Islet precursor cell (in vitro differentiated cells): ENCODE data around the gene TMTC1.
"Not testable (repeated sequence)": the region's sequence is repeated elsewhere in the genome, so short reads cannot be mapped to it uniquely, and the experiment has no call there.

ENCODE experiments used
- DNase-seq: peaks from one replicate; pipeline ENCODE4 v3.0.0-alpha.2; 2018

Gene TMTC1

DNA sequence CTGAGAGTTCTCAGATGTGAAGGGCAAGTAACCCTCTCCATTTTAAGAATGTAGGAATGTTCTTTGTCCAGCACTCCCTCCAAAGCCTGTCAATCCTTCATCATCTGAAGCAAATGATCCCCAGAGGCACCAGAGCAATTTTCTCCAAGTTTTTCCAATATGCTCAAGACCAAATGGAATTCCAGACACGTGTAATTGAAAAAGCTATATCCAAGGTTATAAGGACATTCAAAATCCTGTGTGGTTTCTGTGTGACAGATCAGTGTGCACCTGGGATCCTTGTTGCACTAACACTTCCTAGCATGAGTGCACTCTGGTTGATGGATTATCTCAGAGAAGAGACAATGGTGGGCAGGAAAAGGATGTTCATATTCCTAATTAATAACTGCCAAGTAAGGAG lies 220.7 kb downstream of the TMTC1 start:
- no peak for DNase-seq

DNA sequence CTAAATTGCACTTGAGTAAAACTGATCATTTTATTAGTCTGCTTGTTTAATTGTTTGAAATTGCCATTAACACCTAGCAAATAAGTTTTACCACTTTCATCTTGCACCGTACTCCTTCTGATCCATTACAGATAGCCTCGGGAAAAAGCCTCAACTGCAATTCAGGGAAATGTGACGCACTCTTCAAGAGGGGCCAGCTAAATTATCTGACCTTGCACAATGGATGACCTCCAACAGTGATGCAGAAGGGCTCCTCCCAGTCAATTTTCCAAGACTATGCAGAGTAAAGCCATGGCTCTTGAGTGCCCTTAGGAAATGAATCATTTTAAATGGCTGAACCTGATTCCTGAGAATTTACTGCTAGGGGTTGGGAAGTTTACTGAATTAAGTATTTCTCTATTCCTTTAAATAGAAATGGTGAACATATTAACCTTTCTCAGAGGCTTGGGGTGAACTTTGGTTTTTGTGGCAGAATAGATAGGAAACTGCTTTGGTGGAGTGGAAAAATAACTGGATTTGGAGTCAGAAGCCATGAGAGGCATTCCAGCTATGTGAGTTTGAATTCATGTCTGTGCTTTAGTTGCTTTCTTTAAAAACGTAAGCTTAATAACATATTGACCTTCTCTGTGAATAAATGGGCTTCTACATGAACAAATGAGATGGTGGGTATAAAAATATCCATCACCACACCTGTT lies 221.5 kb downstream of the TMTC1 start:
- DNase-seq, result no peak

DNA sequence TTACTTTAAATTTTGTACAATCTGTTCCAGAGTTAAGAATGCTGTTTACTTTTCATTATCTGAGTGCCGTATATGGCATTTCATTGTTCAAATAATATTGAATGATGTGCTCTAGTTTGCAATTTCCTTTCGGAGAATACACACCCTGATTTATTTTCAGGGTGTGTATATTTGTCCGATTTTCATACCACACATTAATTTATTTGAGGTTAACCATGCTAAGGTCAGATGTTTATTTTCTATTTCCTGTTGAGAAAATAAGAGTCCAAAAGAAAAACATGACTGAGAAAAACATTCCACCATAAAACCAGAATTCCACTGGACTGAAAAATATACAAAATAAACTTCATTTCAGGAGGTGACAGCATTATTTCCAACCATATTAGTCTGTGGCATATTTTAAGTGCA lies 222.1 kb downstream of the TMTC1 start:
- DNase-seq, result no peak

DNA sequence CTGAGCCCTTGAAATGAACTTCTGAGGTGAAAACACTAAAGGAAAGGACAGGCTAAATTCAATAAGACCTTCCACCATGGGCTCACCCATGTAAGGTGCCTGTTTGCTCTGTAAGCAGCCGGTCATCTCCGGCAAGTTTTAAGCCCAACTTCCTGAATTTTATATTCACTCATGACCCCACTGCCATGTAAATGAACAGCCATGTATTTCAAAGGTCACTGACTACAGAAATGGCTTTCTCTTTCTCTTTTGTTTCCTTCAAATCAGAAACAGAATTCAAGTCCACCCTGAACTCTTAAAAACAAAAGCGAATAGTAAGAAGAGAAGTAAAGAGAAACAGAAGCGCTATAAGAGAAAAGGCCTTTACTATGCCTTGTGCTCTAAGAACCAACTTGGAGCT lies 224.5 kb downstream of the TMTC1 start:
- no peak for DNase-seq

DNA sequence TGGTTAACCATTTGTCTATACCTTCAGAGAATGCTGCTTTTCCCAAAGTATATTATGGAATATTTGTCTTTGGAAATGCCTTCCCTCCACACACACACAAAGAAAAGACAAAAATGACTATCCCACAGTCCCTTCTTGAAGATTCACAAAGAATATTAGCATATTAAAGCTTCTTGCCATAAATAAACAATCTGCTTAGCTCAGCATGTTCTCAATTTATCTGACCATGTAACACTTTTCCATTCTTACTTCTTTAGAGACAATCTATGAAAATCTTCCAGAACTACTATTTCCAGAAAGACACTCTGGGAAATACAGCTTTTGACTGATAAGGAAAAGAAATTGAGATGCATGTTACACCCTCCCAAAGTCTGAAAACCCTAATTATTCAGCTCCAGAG lies 227.4 kb downstream of the TMTC1 start:
- DNase-seq, result no peak

DNA sequence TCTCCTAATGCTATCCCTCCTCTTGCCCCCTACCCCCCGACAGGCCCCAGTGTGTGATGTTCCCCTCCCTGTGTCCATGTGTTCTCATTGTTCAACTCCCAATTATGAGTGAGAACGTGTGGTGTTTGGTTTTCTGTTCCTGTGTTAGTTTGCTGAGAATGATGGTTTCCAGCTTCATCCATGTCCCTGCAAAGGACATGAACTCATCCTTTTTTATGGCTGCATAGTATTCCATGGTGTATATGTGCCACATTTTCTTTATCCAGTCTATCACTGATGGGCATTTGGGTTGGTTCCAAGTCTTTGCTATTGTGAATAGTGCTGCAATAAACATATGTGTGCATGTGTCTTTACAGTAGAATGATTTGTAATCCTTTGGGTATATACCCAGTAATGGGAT lies 228.3 kb downstream of the TMTC1 start:
- not testable (repeated sequence) for DNase-seq

DNA sequence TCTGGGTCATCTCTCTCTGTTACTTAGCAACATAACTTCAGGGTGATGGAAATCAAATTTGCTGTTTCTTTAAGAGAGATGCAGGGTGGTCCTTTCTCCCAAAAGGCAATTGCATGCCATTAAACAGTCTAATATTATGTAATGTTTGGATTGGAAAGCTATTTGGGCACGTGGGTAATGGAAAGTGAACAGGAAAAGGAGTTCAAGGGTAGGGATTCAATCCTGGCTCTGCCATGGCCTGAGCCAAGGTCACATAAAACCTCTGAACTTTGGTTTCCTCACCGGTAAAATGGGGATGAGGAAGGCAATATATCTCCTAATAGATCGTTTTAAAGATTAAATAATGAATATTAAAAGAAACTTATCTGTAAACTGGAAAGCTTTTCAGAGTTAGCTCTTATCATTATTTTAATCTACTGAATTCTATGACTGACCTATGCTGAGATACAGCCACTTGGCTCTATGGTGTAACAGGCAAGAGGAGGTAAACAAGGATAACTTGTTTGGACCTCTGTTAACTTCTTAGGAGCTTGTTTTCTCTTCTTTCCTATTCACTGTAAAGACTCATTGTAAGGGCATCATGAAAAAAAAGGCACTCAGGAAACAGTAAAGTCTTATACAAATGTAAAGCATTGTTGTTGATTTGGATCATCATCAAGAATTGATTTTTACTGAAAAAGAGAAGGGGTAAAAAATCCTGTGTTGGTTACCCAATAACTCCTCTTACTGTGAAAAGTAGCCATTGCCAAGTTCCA lies 230.6 kb downstream of the TMTC1 start:
- no peak for DNase-seq

DNA sequence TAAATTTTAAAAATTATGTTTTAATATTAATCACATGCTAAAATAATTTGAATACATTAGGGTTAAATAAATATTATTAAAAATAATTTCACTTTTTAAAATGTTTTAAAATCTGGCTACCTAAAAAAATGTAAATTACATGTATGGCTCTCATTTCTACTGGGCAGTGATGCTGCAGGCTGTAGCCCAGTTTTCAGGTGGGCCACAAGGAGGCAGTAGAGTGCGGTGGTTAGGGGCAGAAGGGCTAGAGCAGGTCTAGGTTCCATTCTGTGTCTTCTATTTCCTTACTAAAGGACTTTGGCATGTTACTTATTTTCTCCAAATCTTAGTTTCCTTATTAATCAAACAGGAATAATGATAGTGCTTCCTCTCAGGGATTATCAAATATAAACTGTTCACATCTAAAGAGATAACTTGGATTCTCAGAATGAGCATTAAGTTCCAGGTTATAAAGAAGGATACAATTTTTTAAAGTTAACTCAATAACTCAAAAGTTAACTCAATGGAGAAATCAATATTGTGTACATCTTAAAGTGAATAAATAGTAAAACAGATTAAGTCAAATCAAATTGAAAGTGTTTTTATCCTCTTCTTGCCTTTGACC lies 231.3 kb downstream of the TMTC1 start:
- DNase-seq, result peak; percentile 84

DNA sequence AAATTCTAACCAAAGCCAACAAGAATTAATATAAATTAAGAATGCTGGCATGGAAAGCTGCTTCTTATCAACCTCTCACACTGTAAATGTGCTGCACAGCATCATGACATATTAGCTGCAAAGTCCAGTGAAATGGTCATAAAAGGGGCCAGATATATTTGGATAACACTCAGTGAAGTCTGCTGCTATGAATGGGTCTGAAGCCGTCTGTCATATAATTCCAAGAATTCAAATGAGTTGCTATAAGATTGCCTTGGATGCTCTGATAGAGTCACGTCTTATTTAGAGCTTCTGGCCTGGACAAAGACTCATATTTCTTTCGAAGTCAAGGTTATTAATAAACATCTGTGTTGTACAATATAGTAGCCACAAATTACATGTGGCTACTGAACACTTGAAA lies 231.9 kb downstream of the TMTC1 start:
- no peak for DNase-seq

DNA sequence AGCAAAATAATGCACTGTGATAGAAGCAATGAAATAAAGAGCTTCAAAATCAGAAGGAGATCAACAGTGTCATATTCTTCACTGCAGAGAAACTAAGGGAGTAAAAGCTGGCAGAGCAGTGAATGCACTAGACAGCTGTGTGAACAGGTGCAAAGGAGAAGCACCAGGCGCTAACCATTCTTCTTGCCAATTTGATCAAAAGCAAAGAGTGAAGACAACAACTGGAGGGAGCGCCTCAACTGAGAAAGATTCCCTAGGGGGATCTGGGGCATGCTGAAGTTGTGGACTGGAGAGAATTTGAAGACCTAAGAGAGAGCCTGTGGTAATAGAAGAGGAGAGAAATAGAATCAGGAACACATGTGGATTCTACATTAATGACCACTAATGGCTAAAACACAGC lies 235.9 kb downstream of the TMTC1 start:
- DNase-seq, result no peak

DNA sequence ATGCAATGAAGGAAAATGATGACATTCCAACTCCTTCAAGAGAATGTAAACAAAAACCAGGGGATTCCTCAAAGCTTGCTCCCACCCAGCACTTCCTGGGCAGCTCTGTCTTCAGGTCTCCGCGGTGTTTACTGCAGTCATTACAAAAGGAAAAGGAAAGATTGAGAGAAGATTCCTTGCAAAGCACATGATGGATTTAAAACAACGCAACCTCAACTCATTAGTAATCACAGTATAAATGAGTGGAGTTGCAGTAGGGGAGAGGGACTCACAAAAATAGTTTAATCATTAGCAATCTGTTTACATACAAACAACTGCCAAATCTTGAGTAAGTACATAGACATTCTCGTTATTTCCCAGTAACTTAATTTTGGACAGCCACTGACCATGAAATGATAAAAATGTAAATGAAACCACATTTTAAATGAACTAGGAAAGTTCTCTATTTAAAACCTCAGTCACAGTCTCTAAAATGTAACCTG lies 236.6 kb downstream of the TMTC1 start:
- no peak for DNase-seq

DNA sequence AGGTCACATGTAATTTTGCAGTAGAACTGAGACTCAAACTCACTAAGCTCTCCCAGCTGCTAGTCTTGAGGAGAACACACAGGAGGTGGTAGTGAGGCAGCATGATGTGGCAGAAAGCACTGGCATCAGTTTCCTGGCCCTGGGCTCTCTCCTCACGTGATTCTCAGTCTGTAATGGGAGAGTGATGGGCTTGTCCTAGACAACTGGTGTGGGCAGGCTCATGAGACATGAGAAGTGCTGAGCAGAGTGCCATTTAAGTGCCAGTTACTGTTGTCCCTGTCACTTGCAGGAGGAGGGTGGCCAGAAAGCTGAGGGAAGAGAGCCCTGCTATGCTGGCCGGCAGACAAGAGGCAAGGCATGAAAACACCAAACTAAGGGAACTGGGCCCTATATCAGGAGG lies 237.7 kb downstream of the TMTC1 start:
- DNase-seq, result no peak

DNA sequence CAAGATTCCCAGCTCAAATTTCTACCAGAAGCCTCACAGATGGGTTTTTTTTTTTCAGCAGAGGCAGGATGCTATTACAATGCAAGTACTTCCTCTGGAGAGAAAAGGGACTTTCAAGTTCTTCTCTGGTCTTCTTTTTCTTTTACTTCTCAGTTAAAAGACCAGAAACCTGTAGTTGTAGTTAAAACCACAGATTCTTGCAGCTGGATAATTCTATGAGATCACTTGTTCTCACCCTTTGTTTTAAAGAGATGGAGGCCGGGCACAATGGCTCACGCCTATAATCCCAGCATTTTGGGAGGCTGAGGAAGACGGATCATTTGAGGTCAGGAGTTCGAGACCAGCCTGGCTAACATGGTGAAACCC lies 238.7 kb downstream of the TMTC1 start:
- DNase-seq, result no peak

DNA sequence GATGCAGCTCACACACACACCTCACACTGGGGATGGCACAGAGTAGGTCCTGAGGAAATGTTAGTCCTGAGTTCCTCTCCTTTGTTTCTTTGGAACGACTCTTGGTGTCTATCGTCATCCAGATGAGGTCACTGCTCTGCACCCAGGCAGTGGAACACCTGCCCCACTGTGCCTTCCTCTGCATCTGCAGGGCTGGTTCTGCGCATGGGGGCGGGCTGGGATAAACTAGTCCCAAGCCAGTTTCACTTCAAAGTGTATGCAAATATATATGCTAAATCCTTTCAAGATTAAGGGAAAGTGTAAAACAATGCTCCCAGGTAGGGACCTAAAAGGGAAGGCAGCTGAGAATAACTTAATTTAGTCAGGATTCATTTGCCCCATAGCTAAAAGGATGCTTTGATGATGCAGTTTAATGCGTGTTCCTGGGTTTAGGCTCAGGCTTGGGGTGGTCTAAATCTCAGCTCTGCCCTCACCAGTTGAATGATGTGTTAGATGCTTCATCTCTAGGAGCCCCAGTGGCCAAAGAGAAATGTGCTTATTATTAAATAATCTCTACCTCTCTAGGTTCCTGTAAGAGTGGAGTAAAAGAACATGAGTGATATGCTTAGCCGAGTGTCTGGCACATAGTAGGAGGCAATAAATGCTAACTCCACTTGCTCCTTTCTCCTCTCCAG lies 239.2 kb downstream of the TMTC1 start:
- no peak for DNase-seq

DNA sequence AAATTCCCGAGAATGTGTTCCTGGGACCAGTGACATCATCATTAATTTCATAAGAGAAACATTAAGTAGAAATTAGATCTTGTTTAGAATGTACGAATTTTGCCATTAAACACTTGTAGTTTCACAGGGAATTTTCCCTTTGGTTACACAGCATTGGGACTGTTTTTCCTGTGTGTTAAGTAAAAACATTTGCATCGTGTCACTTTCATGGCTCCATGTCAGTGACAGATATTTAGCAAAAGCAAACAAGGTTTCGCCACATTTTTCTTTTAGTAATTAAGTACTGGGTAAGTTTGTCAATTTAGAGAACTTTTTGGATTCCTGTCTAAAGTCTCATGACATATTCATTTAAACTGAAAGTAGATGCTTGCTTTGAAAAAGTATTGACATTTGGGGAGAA lies 240.7 kb downstream of the TMTC1 start:
- no peak for DNase-seq

DNA sequence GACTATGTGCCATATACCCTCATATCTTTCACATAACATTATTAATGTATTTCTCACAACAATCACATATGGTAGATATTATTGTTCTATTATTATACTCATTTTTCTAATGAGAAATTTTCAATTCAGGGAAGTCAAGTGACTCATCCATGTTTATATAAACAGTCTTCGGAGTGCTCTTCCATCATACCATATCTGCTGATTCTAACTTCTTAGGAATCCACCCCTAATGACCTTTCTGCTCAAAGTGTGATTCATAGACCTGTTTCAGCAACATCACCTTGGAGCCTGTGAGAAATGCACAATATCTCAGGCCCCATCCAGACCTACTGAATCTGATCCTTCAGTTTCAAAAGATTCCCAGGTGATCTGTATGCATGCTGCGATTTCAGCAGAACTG lies 246.4 kb downstream of the TMTC1 start:
- DNase-seq, result no peak

DNA sequence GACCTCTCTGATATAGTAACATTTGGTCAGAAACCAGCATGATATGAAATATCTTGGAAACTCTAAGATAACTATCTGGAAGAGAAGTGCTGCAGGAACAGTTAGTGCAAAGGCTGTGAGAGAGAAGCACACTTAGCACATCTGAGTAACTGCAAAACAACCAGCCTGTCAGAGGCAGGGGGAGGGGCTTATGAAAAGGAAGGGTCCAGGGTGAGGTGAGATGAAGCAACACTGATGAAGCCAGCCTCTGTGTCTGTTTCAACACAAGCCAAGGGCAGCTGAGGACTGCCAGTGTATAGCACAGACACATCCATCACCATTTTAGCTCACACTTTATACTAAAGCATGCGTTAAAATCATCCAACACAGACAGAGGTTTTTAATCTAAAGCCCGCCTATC lies 248.8 kb downstream of the TMTC1 start:
- DNase-seq, result peak; percentile 63

DNA sequence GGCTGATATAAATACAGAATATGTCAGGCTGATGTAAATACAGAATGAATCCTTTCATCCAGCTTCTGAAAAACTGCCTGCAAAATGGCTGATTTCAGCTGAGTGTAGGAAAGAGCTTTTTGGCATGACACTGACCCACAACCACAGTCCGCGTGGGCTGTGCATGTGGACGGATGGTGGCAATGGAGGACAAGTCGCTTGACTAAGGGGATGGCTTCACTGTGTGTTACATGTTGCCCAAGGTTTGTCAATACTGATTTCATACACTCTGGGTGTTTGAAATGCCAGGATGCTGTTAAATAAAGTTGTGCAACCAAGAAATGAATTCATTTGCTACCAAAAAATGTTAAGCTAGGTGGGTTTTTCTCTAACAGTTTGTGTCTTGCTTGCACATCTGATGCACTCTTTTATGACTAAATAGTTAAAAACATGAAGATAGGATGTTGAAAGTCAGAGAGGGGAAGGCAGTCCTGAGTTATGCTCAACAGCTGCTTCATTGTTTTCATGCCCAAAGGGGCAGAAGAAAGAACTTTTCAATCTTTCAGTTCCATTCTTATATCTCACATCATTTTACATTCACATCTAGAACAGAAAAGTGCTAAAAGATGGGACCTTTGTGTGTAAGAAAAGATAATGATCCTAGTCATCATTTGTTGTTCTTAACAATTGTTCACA lies 249.8 kb downstream of the TMTC1 start:
- DNase-seq, result no peak

DNA sequence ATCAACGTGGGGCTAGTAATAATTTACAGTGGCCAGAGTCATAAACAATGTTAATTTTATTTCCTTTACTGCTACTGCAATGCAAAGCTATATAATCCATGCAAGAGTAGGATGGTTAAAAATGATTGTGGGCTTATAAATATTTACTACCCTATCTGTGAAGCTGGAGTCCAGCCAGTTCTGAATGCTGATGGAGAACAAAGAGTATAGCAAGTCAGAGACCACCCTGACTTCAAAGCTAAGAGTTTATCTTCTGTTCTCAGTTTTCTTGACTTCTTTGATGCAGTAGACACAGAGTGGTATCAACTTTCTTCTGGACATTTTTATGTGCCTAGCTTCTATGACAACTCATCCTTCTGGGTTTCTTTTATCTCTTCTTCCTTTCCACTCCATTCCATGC lies 252.3 kb downstream of the TMTC1 start:
- DNase-seq, result no peak

DNA sequence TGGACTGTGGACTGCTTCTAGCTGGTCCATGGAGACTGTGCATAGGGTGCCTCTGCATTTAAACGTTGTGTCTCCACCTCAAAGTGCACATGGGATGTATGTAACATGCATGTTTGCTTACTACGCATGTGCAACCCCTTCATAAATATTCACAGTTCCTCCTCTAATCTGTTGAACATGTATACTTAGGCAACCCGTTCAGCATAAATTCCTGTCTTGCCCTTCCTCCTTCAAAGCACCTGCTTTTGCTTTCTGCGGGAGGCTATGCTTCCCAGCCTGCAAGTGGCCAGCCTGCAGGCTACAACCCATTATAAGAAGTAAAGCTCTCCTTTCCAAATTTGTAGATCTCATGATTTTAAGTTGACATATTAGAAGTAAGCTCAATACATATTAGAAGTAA lies 253.3 kb downstream of the TMTC1 start:
- no peak for DNase-seq

DNA sequence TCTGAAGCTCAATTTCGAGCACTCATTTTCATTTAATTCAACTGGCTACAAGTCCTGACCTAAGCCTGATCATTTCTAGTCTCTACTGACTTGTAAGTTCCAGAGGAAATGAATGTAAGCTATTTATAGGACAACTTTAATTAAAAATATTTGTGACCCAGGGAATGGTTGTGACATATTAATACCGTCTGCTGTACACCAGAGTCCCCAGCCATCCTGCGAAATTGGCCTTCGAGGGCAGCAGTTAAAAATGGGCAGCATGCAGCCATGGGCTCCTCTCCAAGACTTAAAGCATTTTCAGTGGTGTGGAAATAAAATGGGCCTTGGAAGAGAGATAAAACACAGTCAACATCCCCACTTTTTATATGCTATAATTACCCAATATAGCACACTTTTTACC lies 255.6 kb downstream of the TMTC1 start:
- no peak for DNase-seq

DNA sequence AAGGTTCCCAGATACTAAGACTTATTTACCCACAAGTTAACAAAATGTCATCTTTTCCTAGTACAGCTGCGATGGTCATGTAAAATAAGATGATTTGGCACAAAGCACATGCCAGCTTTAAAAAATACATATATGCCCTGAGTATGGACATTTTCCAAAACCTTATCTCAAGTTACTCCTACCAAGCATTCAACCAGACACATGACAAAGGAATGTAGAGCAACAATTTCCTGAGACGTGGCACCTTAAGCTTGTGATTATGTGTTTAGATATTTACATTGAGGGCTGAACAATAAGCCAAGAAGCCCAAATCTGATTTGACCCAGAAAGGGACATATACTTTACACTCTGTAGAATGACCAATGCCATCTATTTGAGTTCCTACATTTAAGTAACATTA lies 261.8 kb downstream of the TMTC1 start:
- DNase-seq, result no peak

DNA sequence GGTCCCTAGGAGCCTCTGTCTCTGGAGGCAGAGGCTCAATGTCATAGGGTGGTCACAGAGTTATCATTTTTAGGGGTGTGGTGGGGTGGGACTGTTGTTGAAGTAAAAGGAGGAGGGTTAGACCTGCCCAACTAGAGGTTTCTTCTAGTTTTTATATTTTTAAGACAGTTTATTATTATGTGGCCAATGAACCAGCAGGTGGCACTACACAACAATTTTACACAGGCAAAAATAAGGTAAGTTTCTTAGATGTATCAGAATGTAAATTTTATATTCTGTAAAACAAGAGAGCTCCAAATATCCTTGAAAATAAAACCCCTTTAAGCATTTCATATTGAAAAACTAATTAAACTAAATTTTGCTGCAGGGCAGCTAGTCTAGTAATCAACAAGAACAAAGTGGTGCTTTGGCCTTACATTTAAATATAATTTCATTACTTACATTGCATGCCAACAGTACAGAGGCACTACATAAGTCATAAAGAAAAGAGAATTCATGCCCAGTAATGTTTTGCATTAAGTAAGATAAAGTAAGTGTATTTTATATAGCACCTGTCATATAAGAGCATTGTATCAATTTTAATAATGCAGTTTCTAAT lies 264.1 kb downstream of the TMTC1 start:
- no peak for DNase-seq
